ENCODE results near the gene FCRLB. TPM values are rescaled to one million over a fixed set of nuclear protein-coding genes. Genes with fewer than 3 reads are reported as not detected.
"Not testable (repeated sequence)": the region's sequence is repeated elsewhere in the genome, so short reads cannot be mapped to it uniquely, and the experiment has no call there.

The FCRLB gene
- total and polyA plus RNA-seq, 12 donors, result 0.11 to 0.88 (median 0.32) TPM

- Histone ChIP-seq H3K27me3 (no peaks in the 10 kb centered on the region), H3K9me3 (no peaks in the 10 kb centered on the region), H3K36me3 (no peaks in the 10 kb centered on the region), H3K4me3 (peak within 1 kb of the TSS; percentile 48 to 85 (median 81)), H3K4me1 (peaks cover 0 to 61% (median 31%) of the 10 kb centered on the region in 9 donors), H3K27ac (peak within 1 kb of the TSS; percentile 79 to 93 (median 86))
- peak; percentile 89 to 97 (median 94) for ATAC-seq
- no peak for TF ChIP-seq CTCF (IDR thresholded peaks at IDR 0.05)
- peak; percentile 84 to 93 for DNase-seq
- intact Hi-C loops (cut with DNase I), result no loop called here
- WGBS, 2 donors, result 0 to 1% methylated on average over 35 of the region's 35 CpGs
Observed at GRCh38 chr1:161766102-161766981, 45.0 kb downstream of the FCRLB start, which contains the start of gene ATF6. Gene ATF6 (plus strand): TSS chr1:161766320. CDS start chr1:161766361, 41 bp downstream.

GRCh38 chr1:161768461-161768860, 47.1 kb downstream of the FCRLB start:
- Histone ChIP-seq H3K9me3 (no peaks in the 10 kb centered on the region), H3K4me1 (peaks cover 0 to 82% (median 40%) of the 10 kb centered on the region in 9 donors), H3K27me3 (no peaks in the 10 kb centered on the region), H3K36me3 (no peaks in the 10 kb centered on the region), H3K27ac (no peak overlapping the region), H3K4me3 (no peak overlapping the region)
- no peak for TF ChIP-seq CTCF (IDR thresholded peaks at IDR 0.05)
- 96 to 97% methylated on average over 5 of the region's 5 CpGs for WGBS, 2 donors
- ATAC-seq (no peak), DNase-seq (no peak)
- intact Hi-C loops (cut with DNase I), result no loop called here

- H3K4me3 ChIP-seq, result no peak overlapping the region
- intact Hi-C loops (cut with DNase I), result no loop called here
- ATAC-seq (no peak), DNase-seq (no peak)
- H3K9me3 ChIP-seq, result no peaks in the 10 kb centered on the region
- H3K36me3 ChIP-seq, result no peaks in the 10 kb centered on the region
- no peak overlapping the region for H3K27ac ChIP-seq
- H3K27me3 ChIP-seq, result no peaks in the 10 kb centered on the region
- TF ChIP-seq CTCF (IDR thresholded peaks at IDR 0.05), result no peak
- peaks cover 0 to 85% (median 40%) of the 10 kb centered on the region in 9 donors for H3K4me1 ChIP-seq
Observed at GRCh38 chr1:161768986-161769672, 47.8 kb downstream of the FCRLB start.

GRCh38 chr1:161769673-161770045, 48.3 kb downstream of the FCRLB start:
- WGBS, 2 donors, result 84 to 92% methylated on average over 5 of the region's 5 CpGs
- intact Hi-C loops (cut with DNase I); DNase-seq: not testable (repeated sequence)

More at GRCh38 chr1:161769673-161770045, 48.3 kb downstream of the FCRLB start:
- ATAC-seq, H3K27me3 ChIP-seq, H3K4me3 ChIP-seq, H3K27ac ChIP-seq, H3K36me3 ChIP-seq, H3K9me3 ChIP-seq: not testable (repeated sequence)
- H3K4me1 ChIP-seq, result peaks cover 0 to 85% (median 40%) of the 10 kb centered on the region in 9 donors
